ENCODE results near the gene HHAT. TPM values are rescaled to one million over a fixed set of nuclear protein-coding genes. Genes with fewer than 3 reads are reported as not detected.

Gene HHAT
- total RNA-seq, 2 experiments from 2014 or later: 5.2 to 9.5 TPM

- Histone ChIP-seq H2AFZ (ENCODE audit: low read length) (no peak overlapping the region), H3K9me3 (ENCODE audit: low read length) (no peaks in the 10 kb centered on the region), H3K27ac (ENCODE audit: low read depth, low read length, poor library complexity, severe bottlenecking) (no peak overlapping the region), H3K4me1 (ENCODE audit: insufficient read depth, low read length, poor library complexity, severe bottlenecking) (no peaks in the 10 kb centered on the region), H3K79me2 (ENCODE audit: insufficient read depth, low read depth, low read length) (no peaks in the 10 kb centered on the region), H3K4me3 (ENCODE audit: low read depth, low read length, poor library complexity, severe bottlenecking) (no peak overlapping the region), H3K36me3 (ENCODE audit: insufficient read depth, low read length) (no peaks in the 10 kb centered on the region), H4K20me1 (ENCODE audit: insufficient read depth, low read length) (no peaks in the 10 kb centered on the region), H3K9me2 (ENCODE audit: insufficient read depth, low read length) (no peaks in the 10 kb centered on the region), H3K4me2 (ENCODE audit: low read length) (no peak overlapping the region)
- DNase-seq (ENCODE audit: low spot score): no peak
- TF ChIP-seq EZH2phosphoT487 (IDR thresholded peaks at IDR 0.05; ENCODE audit: borderline replicate concordance, low read depth, low read length): no peak
- TF ChIP-seq CTCF (conservative IDR thresholded peaks at IDR 0.05; ENCODE audit: low read length): no peak
- ChIA-PET CTCF (ENCODE audit: unreplicated experiment) (no interaction called here), POLR2A (interaction anchor here (0.5 kb wide), 1 partner anchor 1463 kb away, joined by 3 read pairs; no protein-coding TSS in a partner anchor)
- intact Hi-C loops (cut with micrococcal nuclease; ENCODE audit: unreplicated experiment): no loop called here
- BruUV-seq (replicated peaks): no TSS peak
Measured at GRCh38 chr1:210596641-210597040, 267.9 kb downstream of the HHAT start.

- H3K4me2 ChIP-seq (ENCODE audit: low read length): no peak overlapping the region
- no TSS peak for BruUV-seq (replicated peaks)
- intact Hi-C loops (cut with micrococcal nuclease; ENCODE audit: unreplicated experiment): no loop called here
Measured at GRCh38 chr1:210597555-210598134, 268.9 kb downstream of the HHAT start.

More at GRCh38 chr1:210597555-210598134, 268.9 kb downstream of the HHAT start:
- TF ChIP-seq EZH2phosphoT487 (IDR thresholded peaks at IDR 0.05; ENCODE audit: borderline replicate concordance, low read depth, low read length): no peak
- TF ChIP-seq CTCF (conservative IDR thresholded peaks at IDR 0.05; ENCODE audit: low read length): no peak
- H3K9me2 ChIP-seq (ENCODE audit: insufficient read depth, low read length): no peaks in the 10 kb centered on the region
- no peaks in the 10 kb centered on the region for H4K20me1 ChIP-seq (ENCODE audit: insufficient read depth, low read length)
- no peak overlapping the region for H3K4me3 ChIP-seq (ENCODE audit: low read depth, low read length, poor library complexity, severe bottlenecking)
- H3K27ac ChIP-seq (ENCODE audit: low read depth, low read length, poor library complexity, severe bottlenecking): no peak overlapping the region
- ChIA-PET CTCF (ENCODE audit: unreplicated experiment) (interaction anchor here (0.6 kb wide), 1 partner anchor 130 kb away, joined by 11 read pairs; no protein-coding TSS in a partner anchor), POLR2A (interaction anchor here (0.5 kb wide), 1 partner anchor 1462 kb away, joined by 3 read pairs; no protein-coding TSS in a partner anchor)
- H3K36me3 ChIP-seq (ENCODE audit: insufficient read depth, low read length): no peaks in the 10 kb centered on the region
- no peaks in the 10 kb centered on the region for H3K9me3 ChIP-seq (ENCODE audit: low read length)
- no peaks in the 10 kb centered on the region for H3K79me2 ChIP-seq (ENCODE audit: insufficient read depth, low read depth, low read length)
- no peaks in the 10 kb centered on the region for H3K4me1 ChIP-seq (ENCODE audit: insufficient read depth, low read length, poor library complexity, severe bottlenecking)
- H2AFZ ChIP-seq (ENCODE audit: low read length): no peak overlapping the region
- no peak for DNase-seq (ENCODE audit: low spot score)
